ENCODE measurements around the gene CNTNAP2. TPM values are rescaled to one million over a fixed set of nuclear protein-coding genes. Genes with fewer than 3 reads are reported as not detected.

CNTNAP2 gene
- total and polyA plus RNA-seq, 2 of the 8 experiments (the other 6 are each of a cell fraction or from before 2014, with no cell fraction given), result 27.9 to 71.0 TPM

DNA sequence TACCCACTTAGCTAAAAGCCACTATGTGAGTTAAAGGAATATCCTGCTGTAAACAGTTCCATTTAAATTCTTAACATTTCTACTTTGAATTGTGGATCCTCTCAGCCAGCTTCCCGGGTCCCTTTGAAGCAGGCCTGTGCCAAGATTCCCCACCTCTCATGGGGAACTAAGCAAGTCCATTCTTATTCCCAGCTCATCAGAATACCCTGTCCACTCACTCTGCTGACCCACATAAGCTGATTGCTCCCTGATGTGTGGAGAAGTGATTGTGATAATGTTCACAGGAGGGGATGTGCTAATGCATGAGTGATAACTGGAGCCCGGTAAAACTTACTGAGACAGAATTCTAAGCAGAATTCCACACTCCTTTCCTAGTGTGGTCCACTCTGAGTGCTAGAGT lies 709.7 kb downstream of the CNTNAP2 start (continued):
- TF ChIP-seq JUN (IDR thresholded peaks at IDR 0.05; ENCODE audit: low read depth, low read length) (no peak), TBP (IDR thresholded peaks at IDR 0.05; ENCODE audit: low read depth, low read length) (no peak)
